Spleen (tissue), 7 donors: ENCODE results near the gene DUSP6.
A peak's percentile ranks its signal among the peaks of the same experiment; 100 is the strongest.

Experiments used
- POLR2A ChIP-seq, 3 donors: fragments of 450-650 bp; IDR thresholded peaks; one replicate each; pipeline ENCODE4 v1.5.1; 2017; ENCODE audit warnings: antibody characterized with exemption in 3 of 3, mild to moderate bottlenecking in 1 of 3
- POLR2AphosphoS5 ChIP-seq, 3 donors: sonication (generic); formaldehyde crosslinking; IDR thresholded peaks; one replicate each; pipeline ENCODE4 v1.5.1; 2017; ENCODE audit warnings: antibody characterized with exemption in 3 of 3
- TF ChIP-seq, protein P1 (sequence below), 11 experiments: fragments of 200-600 bp in 7 of 11; fragments of 450-650 bp in 4 of 11; sonication (generic) in 4 of 11; IDR thresholded peaks in 8 of 11; conservative IDR thresholded peaks in 3 of 11; 1 replicate in 7 of 11; 2 replicates in 4 of 11; pipeline versions ENCODE4 v1.4.0 to v1.8.0; 2016 to 2021; ENCODE audit warnings: antibody characterized with exemption in 11 of 11, inconsistent platforms in 4 of 11, mild to moderate bottlenecking in 1 of 11
- donor health status: DM: no; HTN: no; CAD: no; lungs with moderate emphysema.
- donor health status: DM: no; HTN: no; CAD: no.
- donor health status: DM: no; HTN: no; CAD: no.

DNA sequence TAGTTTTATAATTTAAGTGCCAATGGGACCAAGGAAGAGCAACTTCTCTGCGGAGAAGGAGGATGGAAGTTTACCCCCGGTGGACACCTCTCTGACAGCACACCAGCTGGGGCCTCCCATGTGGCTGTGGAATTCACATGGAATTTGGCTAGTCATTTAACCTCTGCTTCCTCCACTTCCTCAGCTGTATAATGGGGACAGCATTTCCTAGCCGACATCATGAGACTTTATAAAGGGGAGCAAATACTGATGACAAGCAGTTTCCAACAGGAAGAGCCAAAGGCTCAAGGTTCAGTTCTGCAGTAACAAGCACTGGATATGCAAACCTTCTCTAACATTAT lies 7.5 kb downstream of the DUSP6 start:
- TF ChIP-seq, protein P1, sequence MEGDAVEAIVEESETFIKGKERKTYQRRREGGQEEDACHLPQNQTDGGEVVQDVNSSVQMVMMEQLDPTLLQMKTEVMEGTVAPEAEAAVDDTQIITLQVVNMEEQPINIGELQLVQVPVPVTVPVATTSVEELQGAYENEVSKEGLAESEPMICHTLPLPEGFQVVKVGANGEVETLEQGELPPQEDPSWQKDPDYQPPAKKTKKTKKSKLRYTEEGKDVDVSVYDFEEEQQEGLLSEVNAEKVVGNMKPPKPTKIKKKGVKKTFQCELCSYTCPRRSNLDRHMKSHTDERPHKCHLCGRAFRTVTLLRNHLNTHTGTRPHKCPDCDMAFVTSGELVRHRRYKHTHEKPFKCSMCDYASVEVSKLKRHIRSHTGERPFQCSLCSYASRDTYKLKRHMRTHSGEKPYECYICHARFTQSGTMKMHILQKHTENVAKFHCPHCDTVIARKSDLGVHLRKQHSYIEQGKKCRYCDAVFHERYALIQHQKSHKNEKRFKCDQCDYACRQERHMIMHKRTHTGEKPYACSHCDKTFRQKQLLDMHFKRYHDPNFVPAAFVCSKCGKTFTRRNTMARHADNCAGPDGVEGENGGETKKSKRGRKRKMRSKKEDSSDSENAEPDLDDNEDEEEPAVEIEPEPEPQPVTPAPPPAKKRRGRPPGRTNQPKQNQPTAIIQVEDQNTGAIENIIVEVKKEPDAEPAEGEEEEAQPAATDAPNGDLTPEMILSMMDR (IDR thresholded peaks at IDR 0.05 in 8 of 11, conservative IDR thresholded peaks at IDR 0.05 in 3 of 11) = no peak
- TF ChIP-seq POLR2A (IDR thresholded peaks at IDR 0.05) = no peak
- peak in 1 of 3 donors; percentile 40 for TF ChIP-seq POLR2AphosphoS5 (IDR thresholded peaks at IDR 0.05)
